ENCODE measurements around the gene ADH4.
"Not testable (repeated sequence)": the region's sequence is repeated elsewhere in the genome, so short reads cannot be mapped to it uniquely, and the experiment has no call there.

The ADH4 gene

GRCh38 chr4:99144070-99144469 is at the start of gene ADH4:
ADH4 (minus strand) TSS chr4:99144297; CDS start chr4:99144222, 75 bp downstream.
- peak; percentile 38 for DNase-seq (ENCODE audit: low read depth, low spot score)

GRCh38 chr4:99190336-99190735 is 46.2 kb upstream of the ADH4 start:
- DNase-seq (ENCODE audit: low read depth, low spot score) = no peak

DNA sequence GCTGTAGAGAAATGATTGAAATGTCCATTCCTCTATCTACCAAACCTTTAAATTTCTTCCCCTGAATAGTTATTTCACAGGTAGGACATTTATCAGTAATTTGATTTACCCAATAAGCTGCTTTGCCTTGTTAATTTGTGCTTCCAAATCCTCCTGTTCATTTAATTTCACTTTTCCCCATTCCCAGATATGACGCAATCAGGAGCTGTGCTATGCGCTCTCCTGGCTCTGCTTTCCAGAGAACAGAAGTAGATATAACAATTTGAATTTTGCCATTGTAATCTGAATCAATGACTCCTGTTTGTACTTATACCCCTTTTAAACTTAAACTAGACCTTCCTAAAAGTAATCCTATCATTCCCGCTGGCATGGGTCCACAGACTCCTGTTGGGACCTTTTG is 45.8 kb upstream of the ADH4 start:
- not testable (repeated sequence) for DNase-seq (ENCODE audit: low read depth, low spot score)

- no peak for DNase-seq (ENCODE audit: low read depth, low spot score)
These were observed 41.9 kb upstream of the ADH4 start for GRCh38 chr4:99186029-99186428.

GRCh38 chr4:99185581-99185980 is 41.5 kb upstream of the ADH4 start:
- no peak for DNase-seq (ENCODE audit: low read depth, low spot score)

GRCh38 chr4:99180382-99181070 is 36.4 kb upstream of the ADH4 start:
- DNase-seq (ENCODE audit: low read depth, low spot score) = peak; percentile 53

DNA sequence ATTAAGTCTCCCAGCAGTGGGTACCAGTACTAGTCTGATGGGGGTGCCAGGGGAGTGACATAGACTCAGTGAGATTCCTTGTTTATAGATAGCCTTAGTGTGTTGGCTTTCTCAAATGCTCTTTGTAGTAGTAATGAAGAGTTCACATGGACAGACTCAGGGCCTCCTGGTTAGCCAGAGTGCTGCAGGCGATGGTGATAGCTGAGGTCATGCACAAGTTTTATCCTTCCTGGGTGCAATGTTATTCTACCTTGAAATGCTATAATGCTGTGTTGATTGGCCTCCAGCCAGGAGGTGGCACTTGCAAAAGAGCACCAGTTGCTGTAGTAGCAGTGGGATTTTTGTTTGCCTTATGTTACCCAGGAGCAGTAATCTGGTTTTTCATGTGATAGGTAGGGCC is 35.5 kb upstream of the ADH4 start:
- peak; percentile 10 for DNase-seq (ENCODE audit: low read depth, low spot score)

GRCh38 chr4:99179178-99179577 is 35.1 kb upstream of the ADH4 start:
- DNase-seq (ENCODE audit: low read depth, low spot score) = no peak

- DNase-seq (ENCODE audit: low read depth, low spot score) = no peak
These were observed 22.4 kb upstream of the ADH4 start for GRCh38 chr4:99166544-99166943.

- peak; percentile 33 for DNase-seq (ENCODE audit: low read depth, low spot score)
These were observed 21.9 kb upstream of the ADH4 start for GRCh38 chr4:99165978-99166377.

DNA sequence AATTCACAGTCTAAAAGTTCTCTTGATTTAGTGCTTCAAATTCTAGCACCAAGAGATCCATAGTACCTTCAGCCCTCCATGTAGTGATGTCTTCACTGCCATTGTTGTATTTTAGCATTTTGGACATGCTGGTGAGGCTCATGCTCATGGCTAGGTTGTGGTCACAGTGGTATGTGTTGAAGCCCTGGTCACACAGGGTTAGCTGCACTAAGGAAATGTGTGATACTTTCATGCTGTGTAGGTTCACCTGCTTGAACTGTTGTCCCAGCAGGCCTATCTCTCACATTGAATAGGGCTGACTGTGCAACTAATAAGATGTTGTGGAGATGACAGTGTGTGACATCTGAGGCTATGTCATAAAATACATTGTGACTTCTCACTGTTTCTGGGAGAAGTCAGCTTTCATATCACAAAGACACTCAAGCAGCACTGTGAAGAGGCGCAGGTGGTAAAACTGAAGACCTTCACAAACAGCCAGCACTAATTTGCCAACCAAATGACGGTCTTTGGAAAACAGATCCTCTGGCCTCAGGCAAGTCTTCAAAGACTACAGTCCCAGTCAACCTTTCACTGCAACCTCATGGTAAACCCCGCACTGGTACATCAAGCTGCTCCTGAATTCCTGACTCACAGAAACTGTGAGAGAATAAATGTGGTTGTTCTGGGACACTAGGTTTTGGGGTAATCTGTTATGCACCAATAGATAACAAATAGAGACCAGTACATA is 17.4 kb upstream of the ADH4 start:
- DNase-seq (ENCODE audit: low read depth, low spot score) = no peak

DNA sequence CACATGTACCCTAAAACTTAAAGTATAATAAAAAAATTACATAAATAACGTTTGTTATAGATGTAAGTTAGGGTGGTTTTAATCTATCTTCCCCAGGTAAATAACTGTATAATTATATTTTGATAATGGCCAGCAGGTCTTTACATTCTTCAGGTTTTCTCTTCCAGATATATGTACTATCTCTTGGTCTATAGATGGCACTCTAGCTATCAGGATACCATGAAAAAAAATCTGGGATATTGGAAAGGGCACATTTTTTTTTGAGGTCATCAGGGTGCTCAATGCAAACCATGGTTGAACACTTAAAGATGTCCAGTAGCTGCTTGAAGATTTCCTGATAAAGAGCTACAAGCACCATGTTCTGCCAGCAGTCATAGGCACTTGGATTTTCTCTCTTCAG is 15.6 kb upstream of the ADH4 start:
- no peak for DNase-seq (ENCODE audit: low read depth, low spot score)

DNA sequence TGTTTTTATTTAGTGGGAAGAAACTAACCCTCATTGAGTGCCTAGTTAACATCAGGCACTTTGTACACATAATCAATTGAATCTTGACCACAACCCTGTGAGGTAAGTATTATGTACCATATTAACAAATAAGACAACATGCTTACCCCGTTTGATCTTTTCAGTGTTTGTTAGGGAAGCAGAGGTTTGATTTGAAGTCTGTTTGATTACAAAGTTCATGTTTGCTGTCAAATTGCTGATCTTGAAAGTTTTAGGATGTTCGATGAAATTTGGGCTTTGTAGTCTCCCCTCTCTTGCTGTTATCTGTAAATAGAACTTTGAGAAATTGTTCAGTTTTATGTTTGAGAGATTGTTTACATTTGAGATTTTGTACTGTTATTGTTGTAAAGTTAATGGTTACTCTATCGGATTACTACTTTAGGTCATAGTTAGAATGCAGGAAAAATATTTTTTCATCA is 13.4 kb upstream of the ADH4 start:
- DNase-seq (ENCODE audit: low read depth, low spot score) = no peak

GRCh38 chr4:99156992-99157391 is 12.9 kb upstream of the ADH4 start:
- no peak for DNase-seq (ENCODE audit: low read depth, low spot score)

GRCh38 chr4:99154658-99155342 is 10.7 kb upstream of the ADH4 start:
- no peak for DNase-seq (ENCODE audit: low read depth, low spot score)

DNA sequence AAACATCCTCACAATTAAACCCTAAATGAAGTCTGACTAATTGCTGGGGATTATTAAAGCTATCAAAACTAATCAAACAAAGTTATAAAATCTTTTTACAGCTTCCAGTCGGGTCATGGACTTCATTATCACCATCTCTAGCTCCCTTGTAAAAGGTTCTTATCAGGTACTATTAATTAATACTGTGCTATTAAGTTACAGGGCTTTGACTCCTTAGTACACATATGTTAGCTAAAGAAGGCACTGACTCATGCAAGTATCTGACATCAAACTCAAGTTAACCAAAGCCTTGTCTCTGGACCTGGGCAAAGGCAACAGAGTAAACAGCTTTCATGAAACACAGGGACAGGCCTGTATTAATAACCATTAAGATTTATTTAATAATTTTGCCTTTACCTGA is 7.9 kb upstream of the ADH4 start:
- DNase-seq (ENCODE audit: low read depth, low spot score) = no peak

- DNase-seq (ENCODE audit: low read depth, low spot score) = no peak
These were observed 7.4 kb upstream of the ADH4 start for GRCh38 chr4:99151452-99151851.

- DNase-seq (ENCODE audit: low read depth, low spot score) = no peak
These were observed 5.4 kb upstream of the ADH4 start for GRCh38 chr4:99149426-99150019.

DNA sequence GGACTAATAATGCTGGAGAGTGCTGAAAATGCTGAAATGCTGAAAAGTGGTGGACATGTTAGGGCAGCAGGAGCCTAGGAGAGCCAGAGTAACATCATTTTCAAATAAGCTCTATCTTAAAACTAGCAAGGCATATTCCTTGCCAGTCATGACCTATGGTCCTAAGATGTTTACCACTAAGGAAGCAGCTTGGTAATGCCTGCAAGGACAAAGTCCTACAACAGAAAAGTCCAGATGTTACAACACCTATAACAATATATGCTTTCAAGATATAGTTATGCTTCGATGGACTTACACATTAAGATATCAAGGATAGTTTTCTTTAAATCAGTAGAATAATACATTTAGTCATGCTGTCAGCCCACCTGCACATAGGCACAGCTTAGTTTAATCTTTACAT is 4.5 kb upstream of the ADH4 start:
- DNase-seq (ENCODE audit: low read depth, low spot score) = no peak

DNA sequence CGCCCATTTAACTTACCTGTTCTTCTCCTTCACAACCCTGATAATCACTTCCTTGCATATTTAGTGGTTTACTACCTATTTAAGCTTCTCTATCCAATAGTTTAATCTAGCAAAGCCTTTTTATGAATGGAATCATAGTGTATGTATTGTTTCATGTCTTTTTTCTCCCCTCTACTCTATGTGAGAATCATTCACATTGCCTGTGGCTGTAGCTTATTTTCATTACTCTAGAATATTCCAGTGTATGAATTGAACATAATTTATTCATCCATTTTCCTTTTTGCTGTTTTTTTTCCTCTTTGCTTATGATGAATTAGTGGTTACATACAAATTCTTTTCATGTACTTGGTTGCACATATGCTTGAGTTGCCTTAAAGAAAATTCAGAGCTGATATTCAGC is 490 bp upstream of the ADH4 start:
- no peak for DNase-seq (ENCODE audit: low read depth, low spot score)

- DNase-seq (ENCODE audit: low read depth, low spot score) = no peak
These were observed 7.8 kb downstream of the ADH4 start for GRCh38 chr4:99136329-99136728.

- DNase-seq (ENCODE audit: low read depth, low spot score) = no peak
These were observed 8.4 kb downstream of the ADH4 start for GRCh38 chr4:99135541-99136162.
